Testis (tissue), 2 donors: ENCODE results near the gene PCMTD2.

ENCODE experiments used
- CTCF ChIP-seq, 3 experiments: fragments of 450-650 bp in 2 of 3; fragments of 200-600 bp in 1 of 3; sonication (generic) in 1 of 3; IDR thresholded peaks; one replicate each; pipeline ENCODE4 v1.5.1; 2016 to 2019; ENCODE audit warnings: antibody characterized with exemption in 3 of 3, mild to moderate bottlenecking in 2 of 3, moderate library complexity in 1 of 3
- POLR2A ChIP-seq: fragments of 450-650 bp; IDR thresholded peaks from one replicate; pipeline ENCODE4 v1.6.1; 2017; ENCODE audit warnings: antibody characterized with exemption, mild to moderate bottlenecking, moderate library complexity

- TF ChIP-seq CTCF (IDR thresholded peaks at IDR 0.05) (no peak), POLR2A (no peak)
These were observed 35.8 kb upstream of the PCMTD2 start for GRCh38 chr20:64219730-64220129.
